NOMO-1 treated with dmso at 0.1 percent for 144 hours (cell line): ENCODE measurements around the gene CAV3.

Experiments used
- DNase-seq: peaks from one replicate; lab custom pipeline; 2025; ENCODE audit not compliant: unreplicated experiment; lab: John Stamatoyannopoulos, UW

CAV3 gene

DNA sequence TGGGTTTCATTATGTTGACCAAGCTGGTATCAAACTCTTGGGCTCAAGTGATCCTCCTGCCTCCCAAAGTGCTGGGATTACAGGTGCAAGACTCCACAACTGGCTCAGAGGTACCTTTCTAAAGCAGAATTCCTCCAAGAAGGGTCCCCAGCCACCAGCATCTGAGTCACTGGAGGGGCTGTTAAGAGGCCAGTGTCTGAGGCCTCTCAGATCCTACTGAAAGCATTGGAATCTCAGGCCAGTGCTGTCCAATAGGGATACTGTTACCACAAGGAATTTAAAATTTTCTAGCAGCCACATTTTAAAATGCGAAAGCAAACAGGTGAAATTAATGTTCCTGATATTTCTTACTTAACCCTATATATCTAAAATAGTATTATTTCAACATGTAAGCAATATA lies 1.3 kb downstream of the CAV3 start:
- DNase-seq, result no peak

DNA sequence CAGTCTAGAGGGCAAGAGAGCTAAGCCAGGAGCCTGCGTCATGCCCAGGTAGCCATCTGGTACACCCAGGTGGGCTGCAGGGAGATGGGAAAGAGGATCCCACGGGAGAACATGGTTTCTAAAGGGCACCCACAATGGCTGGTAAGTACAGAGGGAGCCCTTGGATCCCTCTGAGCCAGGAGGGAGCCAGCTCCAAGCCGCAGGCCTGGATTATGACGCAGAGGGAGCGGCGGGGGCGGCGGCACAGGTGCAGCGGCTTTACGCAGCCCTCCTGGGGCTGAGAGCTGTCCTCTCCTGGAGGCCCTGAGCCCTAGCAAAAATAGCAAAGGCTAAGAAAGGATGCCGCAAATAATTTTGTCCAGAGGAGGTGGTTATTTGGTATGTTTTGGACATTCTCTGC lies 2.8 kb downstream of the CAV3 start:
- DNase-seq, result no peak

DNA sequence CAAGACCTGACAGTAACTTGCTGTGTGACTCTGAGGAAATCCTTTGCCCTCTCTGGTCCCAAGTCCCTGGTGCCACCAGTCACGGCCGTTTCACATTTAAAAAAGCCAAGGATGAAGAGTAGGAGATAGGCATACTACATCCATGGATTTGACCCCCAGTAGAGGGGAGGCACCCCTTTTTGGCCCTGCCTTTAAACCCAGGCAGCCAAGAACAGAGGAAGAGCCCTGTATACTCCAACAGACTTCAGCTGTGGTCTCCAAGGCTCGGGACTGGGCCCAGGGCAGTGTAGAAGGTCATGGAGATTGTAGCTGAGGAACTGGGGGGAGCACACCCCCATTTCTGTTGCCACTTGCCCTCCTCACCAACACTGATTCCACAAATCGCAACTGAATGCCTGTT lies 3.7 kb downstream of the CAV3 start:
- no peak for DNase-seq

DNA sequence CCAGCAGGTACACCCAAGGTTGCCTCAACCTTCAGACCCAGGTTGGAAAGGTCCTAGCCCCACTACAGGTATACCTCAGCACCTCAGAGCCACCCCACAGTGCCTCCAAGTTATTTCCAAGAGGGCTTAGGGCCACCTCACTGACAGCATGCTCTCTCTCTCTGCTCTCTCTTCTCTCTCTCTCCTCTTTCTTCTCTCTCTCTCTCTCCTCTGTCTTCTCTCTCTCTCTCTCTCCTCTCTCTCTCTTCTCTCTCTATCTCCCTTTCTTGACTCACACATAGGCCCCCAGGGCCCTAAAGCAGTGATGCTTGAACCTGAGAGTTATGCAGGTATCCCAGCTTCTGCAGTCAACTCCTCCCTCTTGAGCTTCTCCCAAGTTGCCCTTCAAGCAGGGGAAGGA lies 4.2 kb downstream of the CAV3 start:
- DNase-seq, result no peak

DNA sequence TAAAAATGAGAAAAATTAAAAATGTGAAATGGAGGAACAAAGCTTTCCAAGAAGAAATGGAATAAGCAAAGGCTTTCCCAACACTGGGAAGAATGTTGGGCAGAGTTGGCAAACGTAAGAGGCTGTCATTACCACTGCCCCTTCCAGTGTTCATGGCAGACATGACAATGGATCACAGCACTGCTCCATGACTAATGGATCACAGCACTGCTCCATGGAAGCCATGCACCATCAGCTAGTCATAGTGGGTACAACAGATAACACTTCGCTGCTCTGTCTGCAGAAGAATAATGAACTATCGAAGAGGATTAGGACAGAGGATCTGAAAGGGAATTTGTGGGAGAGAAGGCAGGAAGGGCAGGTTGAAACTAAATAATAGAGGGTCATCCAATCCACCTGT lies 5.0 kb downstream of the CAV3 start:
- DNase-seq, result no peak

DNA sequence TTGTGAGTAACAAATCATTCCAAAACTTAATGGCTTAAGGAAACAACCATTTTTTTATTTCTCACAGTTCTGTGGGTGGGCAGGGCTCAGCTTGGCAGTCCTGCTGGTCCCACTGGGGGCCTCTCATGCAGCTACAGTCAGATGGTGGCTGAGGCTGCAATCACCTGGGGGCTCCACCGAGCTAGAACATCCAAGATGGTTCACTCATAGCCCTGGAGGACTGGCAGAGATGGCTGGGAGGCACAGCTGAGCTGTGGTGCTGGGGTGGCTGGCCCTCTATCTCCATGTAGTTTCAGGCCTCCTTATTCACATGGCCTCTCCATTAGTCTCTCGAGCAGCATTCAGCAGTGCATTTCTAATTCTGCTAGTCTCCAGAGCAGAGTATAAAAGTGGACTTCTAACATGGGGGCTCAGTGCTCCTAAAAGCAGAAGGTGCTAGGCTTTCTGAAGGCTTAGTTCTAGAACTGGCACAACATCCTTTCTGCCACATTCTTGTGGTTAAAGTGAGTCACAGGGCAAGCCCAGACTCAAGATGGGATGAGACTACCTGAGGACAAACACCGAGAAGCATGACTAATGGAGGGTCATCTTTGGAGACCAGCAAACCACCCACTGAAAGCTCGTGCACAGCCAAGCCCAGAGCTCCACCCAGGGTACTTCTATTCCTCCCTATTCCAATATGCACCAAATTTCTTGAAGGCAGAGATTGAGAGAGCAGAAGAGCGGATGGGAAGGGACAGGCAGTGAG lies 6.3 kb downstream of the CAV3 start:
- DNase-seq, result no peak

DNA sequence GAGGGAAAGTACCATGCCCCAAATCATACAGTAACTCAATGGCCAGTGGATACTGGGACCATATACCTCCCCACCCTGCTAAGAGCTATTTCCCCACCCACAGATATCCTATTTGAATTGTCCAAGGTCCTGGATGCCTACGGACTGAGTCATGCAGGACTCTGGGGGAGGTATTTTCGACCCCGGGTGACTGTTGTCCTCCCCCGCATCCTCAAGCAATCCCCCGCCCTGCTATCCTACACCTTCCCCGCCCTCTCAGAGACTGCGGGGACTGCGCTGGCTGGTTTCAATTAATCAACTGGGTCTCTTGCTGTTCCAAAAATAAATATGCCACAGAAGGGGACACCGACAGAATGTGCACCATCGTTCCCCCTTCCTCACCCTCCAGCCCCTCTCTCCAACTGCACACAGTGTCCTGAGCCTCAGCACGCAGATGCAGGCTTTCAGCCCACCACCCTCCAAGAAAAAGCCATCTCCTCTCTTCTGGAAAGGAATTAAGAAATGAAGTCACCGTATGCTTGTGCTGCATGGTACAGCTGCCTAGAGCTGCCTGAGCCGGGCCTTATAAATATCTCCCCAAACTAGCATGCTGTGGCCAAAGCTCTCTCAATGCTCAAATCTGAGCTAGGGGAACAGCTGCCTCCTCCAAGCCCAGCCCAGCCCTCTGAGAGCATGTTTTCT lies 8.1 kb downstream of the CAV3 start:
- DNase-seq, result no peak

DNA sequence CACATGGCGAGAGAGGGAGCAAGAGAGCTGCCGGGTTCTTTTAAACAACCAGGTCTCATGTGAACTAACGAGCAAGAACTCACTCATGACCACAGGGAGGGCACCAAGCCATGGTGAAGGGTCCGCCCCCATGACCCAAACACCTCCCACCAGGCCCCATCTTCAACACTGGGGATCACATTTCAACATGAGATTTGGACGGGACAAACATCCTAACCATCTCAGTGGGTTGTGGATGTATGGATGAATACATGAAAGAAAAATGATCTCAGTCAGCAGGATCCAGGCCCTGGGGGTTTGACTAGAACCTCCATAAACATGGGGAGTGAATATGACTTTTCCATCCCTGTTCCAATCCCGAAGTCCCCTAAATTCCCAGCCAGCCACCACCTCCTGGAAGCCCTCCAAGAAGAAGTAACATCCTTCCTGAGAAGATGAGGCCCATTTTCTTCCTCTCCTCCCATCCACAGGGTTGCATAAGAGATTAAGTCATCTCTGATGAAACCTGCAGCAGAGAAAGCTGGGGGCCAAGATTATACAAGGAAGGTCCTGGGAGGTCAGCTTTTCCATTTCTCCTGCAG lies 9.5 kb downstream of the CAV3 start:
- no peak for DNase-seq

DNA sequence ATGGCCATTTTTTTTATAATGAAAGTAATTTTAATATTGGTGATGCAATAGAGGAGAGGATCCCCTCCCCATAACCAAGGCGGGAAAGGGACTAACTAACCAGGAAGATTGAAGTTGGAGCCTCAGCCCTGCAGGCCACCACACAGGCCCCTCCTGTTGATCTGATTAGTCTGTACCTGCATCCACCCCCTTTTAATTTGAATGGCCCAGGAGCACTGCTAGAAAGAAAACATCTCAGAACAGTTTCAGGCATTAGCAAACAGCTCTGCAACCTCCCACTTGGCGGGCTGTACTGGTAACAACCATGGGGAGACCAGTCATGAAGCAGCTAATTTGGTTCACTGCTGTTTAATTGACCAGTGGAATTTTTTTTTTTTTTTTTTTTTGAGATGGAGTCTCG lies 10.3 kb downstream of the CAV3 start:
- DNase-seq, result no peak

DNA sequence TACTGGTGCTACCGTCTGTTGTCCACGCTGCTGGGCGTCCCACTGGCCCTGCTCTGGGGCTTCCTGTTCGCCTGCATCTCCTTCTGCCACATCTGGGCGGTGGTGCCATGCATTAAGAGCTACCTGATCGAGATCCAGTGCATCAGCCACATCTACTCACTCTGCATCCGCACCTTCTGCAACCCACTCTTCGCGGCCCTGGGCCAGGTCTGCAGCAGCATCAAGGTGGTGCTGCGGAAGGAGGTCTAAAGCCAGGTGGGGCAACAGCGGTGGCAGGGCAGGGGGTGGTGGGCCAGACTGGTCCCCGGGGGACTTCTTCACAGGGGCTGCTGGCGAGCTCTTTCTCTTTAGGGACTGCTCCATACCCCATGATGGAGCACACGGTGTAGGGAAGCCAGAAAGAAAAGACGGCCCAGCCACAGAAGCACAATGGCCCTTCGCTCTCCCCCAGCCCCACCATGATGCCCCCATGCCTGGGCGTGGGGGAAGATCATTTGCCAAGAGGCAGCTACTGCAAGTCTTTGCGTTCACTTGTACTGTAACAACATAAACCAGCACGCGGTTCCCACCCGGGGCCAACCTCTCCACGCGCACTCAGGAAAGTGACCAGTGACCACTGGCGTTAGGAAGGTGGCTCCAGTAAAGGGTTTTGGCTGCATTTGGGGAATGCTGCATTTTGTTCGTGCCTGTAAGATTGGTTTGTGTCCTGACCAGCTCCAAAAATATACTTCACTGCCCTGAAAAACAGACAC lies 12.2 kb downstream of the CAV3 start:
- no peak for DNase-seq

DNA sequence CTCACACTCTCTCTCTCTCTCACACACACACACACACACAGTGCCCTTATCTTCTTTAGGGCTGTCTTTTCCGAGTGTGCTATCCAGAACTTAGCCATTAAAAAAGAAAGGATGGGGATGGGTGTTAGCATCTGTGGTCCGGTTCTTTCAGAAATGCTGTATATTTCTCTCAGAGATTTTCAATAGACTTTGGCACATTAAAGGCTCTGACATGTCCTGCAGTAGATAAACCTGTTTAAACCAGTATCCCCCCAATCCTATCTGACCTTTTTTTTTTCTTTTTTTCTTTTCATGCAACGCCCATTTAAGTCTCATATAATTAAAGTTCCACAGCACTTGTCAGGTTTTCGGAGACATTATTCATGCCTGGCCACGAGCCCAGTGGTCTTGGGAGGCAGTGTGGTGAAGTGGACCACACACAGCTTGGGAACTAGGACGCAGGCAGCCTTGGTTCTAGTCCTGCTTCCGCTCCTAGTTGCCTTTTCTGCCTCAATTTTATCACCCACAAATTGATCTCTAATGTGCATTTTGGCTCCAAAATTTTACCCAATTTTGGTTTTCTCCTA lies 13.3 kb downstream of the CAV3 start:
- DNase-seq, result no peak

DNA sequence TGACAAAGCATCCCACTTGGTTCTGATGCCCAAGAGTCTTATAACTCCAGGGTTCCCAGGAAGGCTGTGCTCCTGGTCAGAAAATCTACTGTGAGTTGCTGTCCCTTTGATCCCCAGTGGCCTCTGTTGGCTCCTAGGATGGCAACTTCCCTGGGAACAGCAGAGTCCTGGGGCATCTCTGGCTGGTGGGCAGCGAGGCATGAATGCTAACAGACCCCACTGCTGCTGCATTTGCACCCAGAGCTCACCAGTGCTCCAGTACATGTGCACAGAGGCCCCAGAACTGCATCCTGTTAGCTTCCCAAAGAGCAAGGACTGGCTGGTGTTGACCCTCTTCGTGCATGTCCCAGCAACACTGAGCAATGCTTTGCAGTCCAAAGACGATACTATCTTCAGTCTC lies 15.7 kb downstream of the CAV3 start:
- DNase-seq, result no peak

DNA sequence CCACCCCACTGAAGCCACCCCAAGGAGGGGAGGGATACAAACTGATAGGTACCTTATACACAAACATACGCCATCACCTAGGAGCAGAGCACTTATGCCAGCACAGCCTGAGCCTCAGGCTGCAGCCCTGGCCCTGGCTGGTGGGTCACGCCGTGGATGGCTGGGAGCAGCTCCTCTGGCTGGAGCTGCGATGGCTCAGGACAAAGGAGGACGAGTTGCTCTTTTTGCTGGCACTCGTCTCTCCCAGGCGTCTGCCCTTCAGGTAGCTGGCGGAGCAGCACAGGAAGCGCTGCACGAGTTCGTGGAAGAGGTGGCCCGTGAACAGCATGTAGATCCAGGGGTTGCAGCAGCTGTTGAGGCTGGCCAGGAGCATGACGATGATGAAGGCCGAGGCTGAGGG lies 19.2 kb downstream of the CAV3 start:
- DNase-seq, result no peak

DNA sequence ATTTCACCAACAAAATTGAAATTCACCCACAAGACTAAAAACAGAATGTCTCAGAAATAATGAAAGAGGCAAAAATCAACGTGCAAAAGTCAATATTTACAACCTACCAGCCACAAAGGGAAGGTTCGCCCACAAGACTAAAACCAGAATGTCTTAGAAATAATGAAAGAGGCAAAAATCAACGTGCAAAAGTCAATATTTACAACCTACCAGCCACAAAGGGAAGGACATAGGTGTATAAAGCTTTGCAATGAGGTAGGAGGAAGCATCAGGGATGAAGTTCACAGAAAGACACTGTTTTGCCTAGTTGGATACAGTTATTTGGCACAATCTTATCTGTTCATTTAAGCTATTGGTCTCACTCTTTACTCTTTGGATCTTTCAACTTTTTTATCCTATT lies 21.5 kb downstream of the CAV3 start:
- DNase-seq, result no peak

DNA sequence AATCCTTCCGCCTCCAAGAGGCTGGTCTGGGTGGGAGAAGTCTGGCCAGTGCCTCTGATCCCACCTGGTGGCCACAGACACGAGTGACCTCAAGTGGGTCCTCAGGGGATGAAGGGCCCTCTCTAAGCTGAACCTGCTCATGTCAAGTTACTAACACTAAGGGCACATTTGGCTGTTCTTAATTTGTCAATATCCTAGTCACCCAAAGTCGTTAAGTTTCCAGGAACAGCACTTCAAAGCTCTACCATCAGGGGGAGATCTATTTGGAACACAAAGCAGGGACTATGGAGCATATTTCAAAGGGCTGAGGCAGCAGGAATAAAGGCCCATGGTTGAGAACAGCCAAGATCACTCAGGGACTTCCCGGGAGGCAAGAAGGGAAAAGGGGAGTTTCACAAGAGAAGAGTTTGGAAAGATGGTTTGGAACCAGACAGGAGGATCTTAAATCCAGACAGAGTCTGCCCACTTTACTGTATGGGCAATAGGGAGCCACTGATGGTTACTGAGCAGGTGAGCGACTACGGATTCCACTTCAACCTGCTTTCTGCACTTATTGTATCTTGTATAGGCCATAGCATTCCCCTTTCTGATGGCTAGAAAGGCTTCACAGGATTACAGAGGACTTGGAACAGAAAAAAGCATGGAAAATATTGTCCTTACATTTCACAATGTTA lies 22.1 kb downstream of the CAV3 start:
- no peak for DNase-seq

DNA sequence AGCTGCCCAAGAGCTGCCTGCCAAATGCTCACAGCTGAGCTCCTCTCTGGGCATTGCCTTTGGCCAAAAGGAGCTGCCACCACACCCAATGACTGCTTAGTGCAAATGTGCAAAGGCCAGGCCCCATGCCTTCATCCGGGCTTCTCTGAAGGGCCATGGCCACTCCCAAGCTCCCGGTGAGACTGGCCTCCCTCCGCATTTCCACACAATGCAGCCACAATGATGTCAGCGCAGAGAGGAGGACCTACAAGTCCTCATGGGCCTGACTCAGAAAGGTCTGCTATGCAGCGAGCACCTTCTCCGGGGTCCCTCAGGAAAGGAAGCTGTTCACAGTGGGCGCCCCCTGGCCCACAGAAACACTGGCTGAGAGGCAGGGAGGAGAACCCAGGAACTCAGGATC lies 23.1 kb downstream of the CAV3 start:
- no peak for DNase-seq

DNA sequence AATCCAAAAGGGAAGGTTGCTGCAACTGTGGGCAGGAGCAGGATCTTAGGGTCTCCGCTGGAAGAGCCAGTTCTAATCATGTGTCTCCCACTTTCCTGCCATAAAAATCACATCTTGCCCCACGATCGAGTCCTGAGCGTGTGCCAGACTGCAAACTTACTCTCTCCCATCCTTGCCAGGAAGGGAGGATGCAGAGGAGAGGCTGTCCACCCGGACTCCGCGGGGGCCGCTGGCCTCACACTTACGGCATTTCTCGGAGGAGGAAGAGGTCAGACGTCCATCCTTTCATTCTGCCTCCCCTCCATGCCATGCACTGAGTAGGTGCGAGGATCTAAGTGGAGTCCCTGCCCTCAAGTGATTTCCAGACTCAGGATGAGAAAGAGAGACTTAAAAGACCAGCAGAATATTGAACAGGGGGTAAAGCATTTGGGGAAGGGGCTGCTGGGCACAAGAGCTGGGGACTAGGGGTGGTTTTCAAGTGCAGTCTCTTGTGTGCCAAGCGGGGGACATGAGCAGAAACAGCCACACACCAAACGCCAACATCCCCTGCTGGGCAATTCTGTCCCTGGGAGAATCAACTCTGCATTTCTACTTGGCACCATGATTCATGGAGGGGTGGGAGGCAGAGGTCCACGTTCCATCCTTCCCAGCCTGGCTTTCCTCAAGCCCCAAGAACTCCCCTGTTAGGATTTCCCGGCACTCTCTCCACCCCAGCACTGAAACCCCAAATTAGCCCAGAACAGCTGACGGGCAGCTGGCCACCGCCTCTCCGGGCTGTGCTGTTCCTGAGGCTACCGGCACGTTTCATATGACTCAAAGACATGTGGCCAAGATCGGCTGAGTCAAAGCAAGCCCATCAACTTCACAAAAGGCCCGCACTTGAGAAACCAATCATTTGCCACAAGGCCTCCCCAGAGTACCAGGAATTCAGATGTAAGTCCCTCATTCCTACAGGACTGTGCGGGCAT lies 24.2 kb downstream of the CAV3 start:
- DNase-seq, result no peak

DNA sequence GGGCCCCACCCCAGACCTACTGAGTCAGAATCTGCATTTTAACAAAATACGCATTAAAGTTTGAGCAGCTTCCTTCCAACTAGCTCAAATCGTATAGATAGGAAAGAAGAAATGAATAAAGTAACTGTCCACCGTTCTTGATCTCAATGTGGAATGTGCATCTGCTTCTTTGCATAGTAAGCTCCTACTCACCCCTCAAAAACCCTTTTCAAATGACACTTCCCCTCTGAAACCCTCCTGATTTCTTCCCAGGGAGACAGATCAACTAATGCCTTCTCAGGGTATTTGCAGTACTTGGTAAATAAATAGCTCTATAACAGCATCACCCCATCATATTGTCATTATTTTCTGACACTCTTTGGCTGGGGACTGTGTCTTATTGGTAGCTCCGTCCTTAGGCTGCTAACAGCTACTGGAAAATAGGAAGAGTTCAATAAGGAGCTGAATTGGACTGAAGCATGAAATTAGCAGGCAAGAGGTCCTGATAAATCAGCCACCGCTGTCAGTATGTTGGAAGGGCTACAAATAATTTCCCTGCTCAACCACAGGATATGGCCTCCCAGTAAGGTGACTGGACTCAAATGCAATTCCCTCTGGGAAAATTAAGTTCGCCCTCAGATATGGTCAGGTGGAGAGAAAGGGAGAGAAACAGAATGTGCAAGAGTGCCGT lies 25.6 kb downstream of the CAV3 start:
- DNase-seq, result no peak

DNA sequence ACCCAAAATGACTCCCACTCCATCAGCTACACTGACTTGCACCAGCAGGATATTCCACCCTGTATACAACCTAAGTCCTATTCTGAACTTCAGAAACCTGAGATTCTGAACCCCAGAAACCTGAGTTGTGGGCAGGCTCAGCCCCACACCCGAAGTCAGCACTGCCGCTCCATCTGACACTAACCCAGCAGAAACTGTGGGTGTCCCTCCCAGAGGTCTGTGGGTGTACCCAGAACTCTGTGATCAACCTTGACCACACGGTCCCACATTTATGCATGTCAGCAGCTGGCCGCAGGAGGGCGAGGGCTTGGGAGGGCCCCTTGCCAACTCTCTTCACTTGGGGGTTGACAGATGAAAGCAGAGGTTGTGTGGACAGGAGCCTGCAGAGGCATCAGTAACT lies 26.5 kb downstream of the CAV3 start:
- DNase-seq, result no peak
